Measurements from ENCODE around the gene SLC10A7. TPM values are rescaled to one million over a fixed set of nuclear protein-coding genes. Genes with fewer than 3 reads are reported as not detected.

The SLC10A7 gene
- total and polyA plus RNA-seq, 4 donors: 3.7 to 18.7 (median 7.6) TPM

DNA sequence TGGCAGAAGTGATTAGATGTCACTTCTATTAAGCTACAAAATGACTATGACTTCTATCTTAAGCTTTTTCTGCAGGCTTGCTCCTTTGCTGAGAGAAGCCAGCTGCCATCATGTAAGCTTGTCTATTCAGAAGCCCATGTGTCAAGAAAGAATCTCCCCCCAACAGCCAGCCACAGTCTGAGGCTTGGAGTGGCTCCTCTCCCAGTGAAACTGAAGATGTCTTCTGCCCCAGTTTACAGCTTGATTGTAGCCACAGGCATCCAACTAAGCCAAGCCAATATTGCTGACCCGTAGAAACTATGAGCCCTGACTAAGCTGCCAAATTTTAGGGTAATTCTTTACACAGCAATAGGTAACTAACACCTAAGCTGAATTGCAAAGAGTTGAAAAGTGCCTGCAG, 26.7 kb upstream of the SLC10A7 start:
- no peak for DNase-seq (ENCODE audit: low spot score)
- 67% methylated on average over 1 of the region's 1 CpG for WGBS
- Histone ChIP-seq H3K36me3 (ENCODE audit: control insufficient read depth in 4 of 4, insufficient read depth in 3 of 4, low read depth in 1 of 4, low read length in 3 of 4) (no peaks in the 10 kb centered on the region), H3K4me3 (ENCODE audit: low read depth in 1 of 3, low read length in 3 of 3) (no peak overlapping the region), H3K9me3 (ENCODE audit: control insufficient read depth in 4 of 4, low read length in 3 of 4) (peaks cover 0 to 9% (median 0%) of the 10 kb centered on the region in 4 donors), H3K4me1 (ENCODE audit: control insufficient read depth in 4 of 4, insufficient read depth in 4 of 4, low read length in 3 of 4) (no peaks in the 10 kb centered on the region), H3K9ac (ENCODE audit: low read depth in 1 of 2, low read length in 2 of 2) (no peak overlapping the region), H3K27me3 (ENCODE audit: control insufficient read depth in 4 of 4, insufficient read depth in 4 of 4, low read length in 3 of 4) (no peaks in the 10 kb centered on the region), H3K27ac (ENCODE audit: low read depth in 1 of 2, low read length in 2 of 2) (no peak overlapping the region)
- TF ChIP-seq TAF1 (conservative IDR thresholded peaks at IDR 0.05): no peak
- TF ChIP-seq HNF4A (conservative IDR thresholded peaks at IDR 0.05): no peak
- TF ChIP-seq RXRA (IDR thresholded peaks at IDR 0.05): no peak
- TF ChIP-seq, protein P1, sequence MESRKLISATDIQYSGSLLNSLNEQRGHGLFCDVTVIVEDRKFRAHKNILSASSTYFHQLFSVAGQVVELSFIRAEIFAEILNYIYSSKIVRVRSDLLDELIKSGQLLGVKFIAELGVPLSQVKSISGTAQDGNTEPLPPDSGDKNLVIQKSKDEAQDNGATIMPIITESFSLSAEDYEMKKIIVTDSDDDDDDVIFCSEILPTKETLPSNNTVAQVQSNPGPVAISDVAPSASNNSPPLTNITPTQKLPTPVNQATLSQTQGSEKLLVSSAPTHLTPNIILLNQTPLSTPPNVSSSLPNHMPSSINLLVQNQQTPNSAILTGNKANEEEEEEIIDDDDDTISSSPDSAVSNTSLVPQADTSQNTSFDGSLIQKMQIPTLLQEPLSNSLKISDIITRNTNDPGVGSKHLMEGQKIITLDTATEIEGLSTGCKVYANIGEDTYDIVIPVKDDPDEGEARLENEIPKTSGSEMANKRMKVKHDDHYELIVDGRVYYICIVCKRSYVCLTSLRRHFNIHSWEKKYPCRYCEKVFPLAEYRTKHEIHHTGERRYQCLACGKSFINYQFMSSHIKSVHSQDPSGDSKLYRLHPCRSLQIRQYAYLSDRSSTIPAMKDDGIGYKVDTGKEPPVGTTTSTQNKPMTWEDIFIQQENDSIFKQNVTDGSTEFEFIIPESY (IDR thresholded peaks at IDR 0.05): no peak
- TF ChIP-seq YY1 (IDR thresholded peaks at IDR 0.05): no peak
- TF ChIP-seq CTCF (IDR thresholded peaks at IDR 0.05; ENCODE audit: low read depth, low read length, missing input control): no peak
- no peak for TF ChIP-seq GABPA (IDR thresholded peaks at IDR 0.05 in 1 of 2, conservative IDR thresholded peaks at IDR 0.05 in 1 of 2)

- DNase-seq (ENCODE audit: low spot score): no peak
Observed at GRCh38 chr4:146545102-146545501, 23.4 kb upstream of the SLC10A7 start.

GRCh38 chr4:146534178-146534577, 12.4 kb upstream of the SLC10A7 start:
- TF ChIP-seq, protein P2, sequence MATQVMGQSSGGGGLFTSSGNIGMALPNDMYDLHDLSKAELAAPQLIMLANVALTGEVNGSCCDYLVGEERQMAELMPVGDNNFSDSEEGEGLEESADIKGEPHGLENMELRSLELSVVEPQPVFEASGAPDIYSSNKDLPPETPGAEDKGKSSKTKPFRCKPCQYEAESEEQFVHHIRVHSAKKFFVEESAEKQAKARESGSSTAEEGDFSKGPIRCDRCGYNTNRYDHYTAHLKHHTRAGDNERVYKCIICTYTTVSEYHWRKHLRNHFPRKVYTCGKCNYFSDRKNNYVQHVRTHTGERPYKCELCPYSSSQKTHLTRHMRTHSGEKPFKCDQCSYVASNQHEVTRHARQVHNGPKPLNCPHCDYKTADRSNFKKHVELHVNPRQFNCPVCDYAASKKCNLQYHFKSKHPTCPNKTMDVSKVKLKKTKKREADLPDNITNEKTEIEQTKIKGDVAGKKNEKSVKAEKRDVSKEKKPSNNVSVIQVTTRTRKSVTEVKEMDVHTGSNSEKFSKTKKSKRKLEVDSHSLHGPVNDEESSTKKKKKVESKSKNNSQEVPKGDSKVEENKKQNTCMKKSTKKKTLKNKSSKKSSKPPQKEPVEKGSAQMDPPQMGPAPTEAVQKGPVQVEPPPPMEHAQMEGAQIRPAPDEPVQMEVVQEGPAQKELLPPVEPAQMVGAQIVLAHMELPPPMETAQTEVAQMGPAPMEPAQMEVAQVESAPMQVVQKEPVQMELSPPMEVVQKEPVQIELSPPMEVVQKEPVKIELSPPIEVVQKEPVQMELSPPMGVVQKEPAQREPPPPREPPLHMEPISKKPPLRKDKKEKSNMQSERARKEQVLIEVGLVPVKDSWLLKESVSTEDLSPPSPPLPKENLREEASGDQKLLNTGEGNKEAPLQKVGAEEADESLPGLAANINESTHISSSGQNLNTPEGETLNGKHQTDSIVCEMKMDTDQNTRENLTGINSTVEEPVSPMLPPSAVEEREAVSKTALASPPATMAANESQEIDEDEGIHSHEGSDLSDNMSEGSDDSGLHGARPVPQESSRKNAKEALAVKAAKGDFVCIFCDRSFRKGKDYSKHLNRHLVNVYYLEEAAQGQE (IDR thresholded peaks at IDR 0.05): no peak
- TF ChIP-seq EGR1 (IDR thresholded peaks at IDR 0.05; ENCODE audit: low read depth in 2 of 2) (no peak), NR2F2 (IDR thresholded peaks at IDR 0.05) (no peak), YY1 (IDR thresholded peaks at IDR 0.05) (no peak), GABPA (IDR thresholded peaks at IDR 0.05 in 1 of 2, conservative IDR thresholded peaks at IDR 0.05 in 1 of 2) (no peak), RXRA (IDR thresholded peaks at IDR 0.05) (no peak), TAF1 (conservative IDR thresholded peaks at IDR 0.05) (no peak), SP1 (IDR thresholded peaks at IDR 0.05) (no peak), FOXA2 (IDR thresholded peaks at IDR 0.05) (no peak), HNF4A (conservative IDR thresholded peaks at IDR 0.05) (no peak)
- TF ChIP-seq, protein P1 (IDR thresholded peaks at IDR 0.05): no peak

More at GRCh38 chr4:146545102-146545501, 23.4 kb upstream of the SLC10A7 start:
- Histone ChIP-seq H3K36me3 (ENCODE audit: control insufficient read depth in 4 of 4, insufficient read depth in 3 of 4, low read depth in 1 of 4, low read length in 3 of 4) (no peaks in the 10 kb centered on the region), H3K4me1 (ENCODE audit: control insufficient read depth in 4 of 4, insufficient read depth in 4 of 4, low read length in 3 of 4) (no peaks in the 10 kb centered on the region), H3K27me3 (ENCODE audit: control insufficient read depth in 4 of 4, insufficient read depth in 4 of 4, low read length in 3 of 4) (no peaks in the 10 kb centered on the region), H3K9ac (ENCODE audit: low read depth in 1 of 2, low read length in 2 of 2) (no peak overlapping the region), H3K9me3 (ENCODE audit: control insufficient read depth in 4 of 4, low read length in 3 of 4) (peaks cover 0 to 10% (median 0%) of the 10 kb centered on the region in 4 donors), H3K27ac (ENCODE audit: low read depth in 1 of 2, low read length in 2 of 2) (no peak overlapping the region), H3K4me3 (ENCODE audit: low read depth in 1 of 3, low read length in 3 of 3) (no peak overlapping the region)
- WGBS: 64% methylated on average over 2 of the region's 2 CpGs
- TF ChIP-seq EGR1 (IDR thresholded peaks at IDR 0.05; ENCODE audit: low read depth in 2 of 2): no peak
- TF ChIP-seq RAD21 (IDR thresholded peaks at IDR 0.05): peak in 1 of 2 donors; percentile 59

More at GRCh38 chr4:146534178-146534577, 12.4 kb upstream of the SLC10A7 start:
- DNase-seq (ENCODE audit: low spot score): no peak
- Histone ChIP-seq H3K36me3 (ENCODE audit: control insufficient read depth in 4 of 4, insufficient read depth in 3 of 4, low read depth in 1 of 4, low read length in 3 of 4) (no peaks in the 10 kb centered on the region), H3K9me3 (ENCODE audit: control insufficient read depth in 4 of 4, low read length in 3 of 4) (no peaks in the 10 kb centered on the region), H3K27me3 (ENCODE audit: control insufficient read depth in 4 of 4, insufficient read depth in 4 of 4, low read length in 3 of 4) (no peaks in the 10 kb centered on the region), H3K4me3 (ENCODE audit: low read depth in 1 of 3, low read length in 3 of 3) (no peak overlapping the region), H3K27ac (ENCODE audit: low read depth in 1 of 2, low read length in 2 of 2) (no peak overlapping the region), H3K4me1 (ENCODE audit: control insufficient read depth in 4 of 4, insufficient read depth in 4 of 4, low read length in 3 of 4) (no peaks in the 10 kb centered on the region), H3K9ac (ENCODE audit: low read depth in 1 of 2, low read length in 2 of 2) (no peak overlapping the region)
